ENCODE measurements around the gene MAL.

GRCh38 chr2:95001701-95002100, 23.8 kb upstream of the MAL start:
- TF ChIP-seq CTCF (IDR thresholded peaks at IDR 0.05; ENCODE audit: insufficient read depth, low read depth, low read length) (no peak), EZH2 (IDR thresholded peaks at IDR 0.05; ENCODE audit: insufficient read depth, low read length) (no peak)
